Measurements from ENCODE around the gene FGFR4.

FGFR4 gene

DNA sequence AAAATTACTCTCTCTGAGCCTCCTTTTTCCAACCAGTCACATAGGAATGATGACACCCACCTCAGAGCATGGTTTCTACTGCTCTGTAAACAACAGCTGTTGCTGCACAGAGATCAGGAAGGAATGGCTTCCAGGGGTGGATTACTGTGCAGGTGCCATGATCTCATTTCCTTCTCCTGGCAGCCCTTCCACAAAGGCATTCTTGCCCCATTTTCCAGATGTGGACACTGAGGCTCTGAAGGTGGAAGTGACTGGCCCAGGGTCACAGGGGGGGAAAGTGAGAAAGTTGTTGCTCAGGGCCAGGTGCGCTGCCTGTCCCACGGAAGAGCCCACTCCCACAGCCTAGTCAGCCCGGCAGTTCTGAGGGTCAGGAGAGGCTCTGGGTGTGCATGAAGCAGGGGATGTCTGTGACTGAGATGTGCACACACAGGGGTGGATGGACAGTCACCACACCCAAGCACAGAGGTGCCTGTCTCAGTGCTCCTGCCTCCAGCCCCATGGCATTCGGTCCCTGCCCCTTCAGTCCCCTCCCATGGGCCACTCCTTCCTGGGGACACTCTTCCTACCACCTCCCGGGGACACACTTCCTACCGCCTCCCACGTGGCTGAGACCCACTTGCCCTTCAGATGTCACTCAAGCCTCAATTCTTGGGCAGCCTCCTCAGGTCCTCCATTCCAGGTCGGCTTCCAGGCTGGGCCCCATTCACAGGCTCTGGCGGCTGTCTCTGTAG is 17.0 kb downstream of the FGFR4 start:
- no peak for DNase-seq

DNA sequence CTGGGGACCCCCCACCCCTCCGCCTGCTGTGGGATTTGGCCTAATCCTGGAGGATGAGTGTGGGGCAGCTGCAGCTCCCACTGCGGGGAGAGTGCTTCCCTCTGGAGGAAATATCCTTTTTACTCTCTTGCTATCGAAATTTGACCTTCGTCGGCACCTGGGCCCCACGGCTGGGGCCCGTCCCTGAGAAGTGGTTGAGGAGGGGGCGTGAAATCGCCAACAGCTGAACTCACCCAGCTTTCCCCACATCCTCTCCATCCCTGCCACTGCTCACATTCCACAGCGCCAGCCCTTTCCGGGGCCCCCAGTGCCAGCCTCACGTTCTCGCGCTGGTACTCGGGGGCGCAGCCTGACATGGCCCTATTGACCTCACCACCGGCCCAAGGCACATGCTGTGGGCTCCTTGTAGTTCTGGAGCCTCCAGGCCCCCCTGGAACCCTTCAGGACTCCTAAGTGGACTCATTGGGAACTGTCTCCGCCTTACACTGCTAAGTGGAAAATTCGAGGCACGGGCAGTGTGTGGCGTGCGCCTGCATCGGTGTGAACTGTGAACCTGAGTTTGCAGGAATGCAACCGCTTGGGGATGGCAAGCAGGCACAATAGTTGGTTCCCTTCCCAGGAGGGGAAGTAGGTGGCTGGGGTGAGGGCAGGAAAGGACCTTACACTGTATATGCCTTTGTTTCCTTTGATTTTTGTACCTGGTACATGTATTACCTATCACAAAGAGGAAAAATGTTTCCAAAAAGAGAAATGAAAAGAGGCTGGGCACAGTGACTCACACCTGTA is 19.2 kb downstream of the FGFR4 start:
- DNase-seq, result no peak

GRCh38 chr5:177107159-177107558 is 20.4 kb downstream of the FGFR4 start:
- no peak for DNase-seq

DNA sequence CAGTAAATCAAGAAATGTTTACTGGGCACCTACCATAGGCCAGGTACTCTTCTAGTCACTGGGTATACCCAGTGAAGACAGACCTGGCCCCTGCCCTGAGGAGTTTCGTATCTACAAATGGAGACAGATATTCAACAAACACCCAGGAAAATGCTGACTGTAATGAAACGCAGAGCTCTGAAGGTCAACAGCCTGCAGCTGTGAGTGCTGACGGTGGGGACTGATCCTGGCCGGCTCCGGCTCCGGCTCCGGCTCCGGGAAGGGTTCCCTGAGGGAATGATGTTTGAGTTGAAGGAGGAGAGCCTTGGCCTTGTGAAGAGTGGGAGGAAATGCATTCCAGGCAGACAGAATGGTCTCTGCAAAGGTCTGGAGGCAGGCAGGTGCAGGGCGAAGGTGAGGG is 23.1 kb downstream of the FGFR4 start:
- no peak for DNase-seq

GRCh38 chr5:177111720-177112394 is 25.1 kb downstream of the FGFR4 start:
- peak; percentile 51 for DNase-seq

- no peak for DNase-seq
These were observed 26.0 kb downstream of the FGFR4 start for GRCh38 chr5:177112589-177113220.

- DNase-seq, result peak; percentile 72
These were observed 27.1 kb downstream of the FGFR4 start for GRCh38 chr5:177113566-177114424.

GRCh38 chr5:177116631-177117373 is 30.1 kb downstream of the FGFR4 start:
- peak; percentile 84 for DNase-seq

GRCh38 chr5:177117441-177118045 is 30.8 kb downstream of the FGFR4 start:
- no peak for DNase-seq

DNA sequence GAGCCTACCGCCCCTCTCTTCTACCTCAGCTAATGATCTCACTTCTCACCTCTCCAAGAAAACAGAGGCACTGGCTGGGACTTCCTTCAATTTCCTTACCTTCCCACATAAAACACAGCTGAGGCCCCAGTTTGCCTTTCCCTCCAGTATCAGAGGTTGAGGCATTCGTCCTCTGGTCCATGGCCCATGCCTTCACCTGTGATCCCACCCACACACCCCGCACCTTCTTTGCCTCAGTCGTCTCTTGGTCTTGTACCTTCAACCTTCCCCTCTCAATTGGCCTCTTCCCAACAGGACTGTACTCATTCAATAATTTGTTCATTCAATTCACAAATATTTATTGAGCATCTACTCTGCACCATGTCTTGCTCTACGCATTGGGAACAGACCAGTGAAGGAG is 35.9 kb downstream of the FGFR4 start:
- no peak for DNase-seq

GRCh38 chr5:177123789-177124485 is 37.2 kb downstream of the FGFR4 start:
- DNase-seq, result no peak

- DNase-seq, result no peak
These were observed 37.8 kb downstream of the FGFR4 start for GRCh38 chr5:177124486-177124991.

GRCh38 chr5:177126771-177127170 is 40.1 kb downstream of the FGFR4 start:
- no peak for DNase-seq

GRCh38 chr5:177128551-177128981 is 41.9 kb downstream of the FGFR4 start:
- DNase-seq, result no peak

DNA sequence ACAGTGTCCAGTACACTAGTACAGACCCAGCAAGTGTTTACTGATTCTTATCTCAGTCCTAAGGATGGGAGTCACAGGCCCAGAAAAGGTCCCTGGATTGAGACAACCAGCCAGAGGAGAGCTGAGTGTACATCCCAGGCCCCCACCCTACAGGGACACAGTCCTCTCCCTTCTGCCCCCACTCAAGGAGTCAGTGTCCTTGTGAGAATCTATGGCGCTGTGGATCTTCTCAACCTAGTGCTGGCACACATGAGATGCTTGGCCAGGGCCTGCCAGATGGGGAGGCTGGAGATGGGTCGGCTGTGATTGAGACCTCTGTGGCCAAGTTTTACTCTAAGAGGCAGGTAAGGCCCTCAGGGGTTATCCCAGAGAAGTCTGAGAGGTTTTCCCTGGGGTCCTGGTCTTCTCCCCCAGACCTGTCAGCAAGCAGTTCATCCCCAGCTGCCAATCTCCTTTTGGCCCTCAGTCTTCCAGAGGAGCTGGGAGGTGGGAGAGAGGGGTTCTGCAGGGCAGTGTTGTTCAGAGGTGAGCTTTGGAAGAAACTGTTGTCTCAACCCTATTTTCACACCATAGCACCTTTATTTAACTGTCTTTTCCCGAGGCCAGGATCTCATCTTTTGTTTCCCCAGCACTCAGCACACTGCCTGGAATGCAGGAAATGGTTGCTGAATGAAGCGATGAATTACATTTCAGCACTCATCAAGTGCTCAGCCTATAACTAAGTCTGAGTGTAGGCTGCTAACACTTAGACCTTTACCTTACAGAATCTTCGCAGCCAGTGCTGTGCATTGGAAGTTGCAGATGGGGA is 43.7 kb downstream of the FGFR4 start:
- DNase-seq, result no peak

DNA sequence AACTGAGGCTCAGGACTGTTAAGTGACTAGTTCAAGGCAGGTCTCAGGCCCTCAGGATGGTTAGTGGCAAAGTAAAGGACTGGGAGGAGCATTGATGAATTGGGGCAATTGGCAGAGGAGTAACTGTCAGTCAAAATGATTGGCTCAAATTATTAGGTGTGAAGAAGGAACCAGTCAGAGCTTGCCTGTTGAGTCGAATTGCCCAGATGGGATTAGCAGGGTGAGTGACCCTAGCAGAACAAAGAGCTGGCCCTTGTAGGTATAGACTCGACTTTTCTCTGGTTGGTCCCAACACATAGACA is 44.3 kb downstream of the FGFR4 start:
- no peak for DNase-seq

DNA sequence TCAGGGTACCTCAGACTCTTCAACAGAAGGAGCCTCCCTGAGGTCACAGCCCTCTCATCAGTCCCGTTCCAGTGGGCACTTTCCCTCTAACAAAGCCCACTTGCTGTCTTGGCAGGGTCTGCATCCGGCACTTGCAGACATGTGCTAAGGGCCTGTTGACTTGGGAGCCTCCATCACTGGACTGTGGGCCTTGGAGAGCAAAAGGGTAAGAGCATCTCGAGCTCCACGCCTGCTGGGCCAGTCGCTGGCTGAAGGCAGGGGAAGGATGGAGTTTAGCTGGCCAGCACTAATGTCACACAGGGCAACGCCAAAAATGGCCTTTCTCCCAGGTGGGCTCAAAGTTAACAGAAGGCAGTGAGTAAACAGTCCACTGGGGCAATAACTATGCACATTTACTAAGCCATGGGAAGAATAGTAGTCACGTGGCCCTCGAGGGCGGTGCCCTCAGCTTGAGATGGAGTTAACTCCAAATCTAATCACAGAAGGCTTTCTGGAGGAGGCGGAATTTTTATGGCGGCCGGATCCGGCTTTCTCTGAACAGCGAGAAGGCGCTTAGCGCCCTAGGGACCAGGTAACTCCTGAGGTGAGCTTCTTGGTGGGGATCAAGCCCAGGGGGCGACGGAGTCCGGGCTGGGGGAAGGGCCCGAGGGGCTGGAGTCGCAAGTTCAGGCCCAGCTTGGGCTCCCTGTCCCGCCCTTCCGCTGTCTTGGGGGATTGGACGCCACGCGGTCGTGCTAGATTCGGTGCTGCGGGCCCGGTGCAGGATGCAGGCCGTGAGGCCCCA is 44.8 kb downstream of the FGFR4 start:
- no peak for DNase-seq

Measured in CD4-positive, alpha-beta T cell treated with Interleukin-15 for 1 hour (primary cell).